NCI-H748 (cell line): Measurements from ENCODE around the gene MYRIP.
"Not testable (repeated sequence)": the region's sequence is repeated elsewhere in the genome, so short reads cannot be mapped to it uniquely, and the experiment has no call there.

Source experiments
- DNase-seq: peaks from one replicate; lab custom pipeline; 2025; ENCODE audit not compliant: unreplicated experiment; lab: John Stamatoyannopoulos, UW

Gene MYRIP

GRCh38 chr3:40264451-40264850 is 455.0 kb downstream of the MYRIP start:
- no peak for DNase-seq

GRCh38 chr3:40265181-40265580 is 455.8 kb downstream of the MYRIP start:
- no peak for DNase-seq

GRCh38 chr3:40267937-40268724 is 458.7 kb downstream of the MYRIP start:
- peak; percentile 4 for DNase-seq

- no peak for DNase-seq
Measured at GRCh38 chr3:40268802-40269524, 459.6 kb downstream of the MYRIP start.

- DNase-seq = no peak
Measured at GRCh38 chr3:40278791-40279190, 469.4 kb downstream of the MYRIP start.

GRCh38 chr3:40281995-40282394 is 472.6 kb downstream of the MYRIP start:
- no peak for DNase-seq

GRCh38 chr3:40283057-40283456 is 473.6 kb downstream of the MYRIP start:
- DNase-seq = not testable (repeated sequence)

GRCh38 chr3:40287248-40287647 is 477.8 kb downstream of the MYRIP start:
- DNase-seq = no peak

- DNase-seq = no peak
Measured at GRCh38 chr3:40290396-40290795, 481.0 kb downstream of the MYRIP start.

- DNase-seq = no peak
Measured at GRCh38 chr3:40291471-40291870, 482.1 kb downstream of the MYRIP start.

- peak; percentile 3 for DNase-seq
Measured at GRCh38 chr3:40292637-40293349, 483.4 kb downstream of the MYRIP start.

GRCh38 chr3:40294434-40294833 is 485.0 kb downstream of the MYRIP start:
- no peak for DNase-seq

- DNase-seq = no peak
Measured at GRCh38 chr3:40298075-40298474, 488.7 kb downstream of the MYRIP start.

- DNase-seq = no peak
Measured at GRCh38 chr3:40299130-40299720, 489.8 kb downstream of the MYRIP start.

GRCh38 chr3:40299721-40300335 is 490.4 kb downstream of the MYRIP start:
- DNase-seq = no peak

- DNase-seq = no peak
Measured at GRCh38 chr3:40302784-40303183, 493.4 kb downstream of the MYRIP start.

GRCh38 chr3:40304352-40304751 is 494.9 kb downstream of the MYRIP start:
- DNase-seq = no peak

- no peak for DNase-seq
Measured at GRCh38 chr3:40306336-40306735, 496.9 kb downstream of the MYRIP start.

GRCh38 chr3:40307176-40307575 is 497.8 kb downstream of the MYRIP start:
- no peak for DNase-seq

GRCh38 chr3:40308725-40309417 is 499.5 kb downstream of the MYRIP start:
- no peak for DNase-seq
